GM12892 (cell line): ENCODE results near the gene SHB.

Experiments
- POLR2A ChIP-seq: IDR thresholded peaks from 2 replicates; pipeline ENCODE4 v1.6.1; 2011; ENCODE audit warnings: low read depth, low read length, control low read depth
- POLR2AphosphoS5 ChIP-seq: IDR thresholded peaks from 2 replicates; pipeline ENCODE4 v1.6.1; 2011; ENCODE audit warnings: low read depth, low read length, control low read depth
- TAF1 ChIP-seq: IDR thresholded peaks from 2 replicates; pipeline ENCODE4 v1.6.1; 2011; ENCODE audit warnings: low read depth, mild to moderate bottlenecking, control low read depth, low read length, borderline replicate concordance

DNA sequence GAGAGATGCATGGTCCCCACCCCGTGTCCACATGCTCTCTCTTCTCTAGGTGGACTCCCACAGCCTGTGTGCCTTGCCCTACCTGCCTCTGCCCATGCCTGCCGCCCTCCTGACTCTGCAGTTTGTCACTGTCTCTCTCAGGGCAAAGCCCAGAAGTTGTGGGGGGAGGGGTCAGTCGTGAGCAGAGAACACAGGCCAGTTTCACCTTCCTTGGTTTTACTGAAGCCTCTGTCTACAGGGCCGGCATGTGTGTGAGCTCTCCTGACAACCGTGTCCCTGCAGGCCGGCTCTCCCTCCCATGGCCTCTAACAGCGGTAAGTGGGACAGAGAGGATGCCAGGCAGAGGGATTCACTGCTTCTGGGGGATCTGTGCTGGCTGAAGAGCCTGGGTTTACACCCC, 121.6 kb downstream of the SHB start:
- no peak for TF ChIP-seq POLR2A
- no peak for TF ChIP-seq POLR2AphosphoS5
- no peak for TF ChIP-seq TAF1
